Fibroblast of skin of right quadriceps (primary cell): ENCODE results near the gene GLYATL2.

Experiments used
- DNase-seq: peaks from one replicate; pipeline ENCODE4 v3.0.0-alpha.2; 2013

GLYATL2 gene

GRCh38 chr11:58796333-58796732 lies 48.2 kb downstream of the GLYATL2 start:
- no peak for DNase-seq

GRCh38 chr11:58788355-58789023 lies 56.0 kb downstream of the GLYATL2 start:
- peak; percentile 18 for DNase-seq

- peak; percentile 3 for DNase-seq
These were observed 56.6 kb downstream of the GLYATL2 start for GRCh38 chr11:58787903-58788302.

GRCh38 chr11:58786693-58787092 lies 57.8 kb downstream of the GLYATL2 start:
- no peak for DNase-seq

DNA sequence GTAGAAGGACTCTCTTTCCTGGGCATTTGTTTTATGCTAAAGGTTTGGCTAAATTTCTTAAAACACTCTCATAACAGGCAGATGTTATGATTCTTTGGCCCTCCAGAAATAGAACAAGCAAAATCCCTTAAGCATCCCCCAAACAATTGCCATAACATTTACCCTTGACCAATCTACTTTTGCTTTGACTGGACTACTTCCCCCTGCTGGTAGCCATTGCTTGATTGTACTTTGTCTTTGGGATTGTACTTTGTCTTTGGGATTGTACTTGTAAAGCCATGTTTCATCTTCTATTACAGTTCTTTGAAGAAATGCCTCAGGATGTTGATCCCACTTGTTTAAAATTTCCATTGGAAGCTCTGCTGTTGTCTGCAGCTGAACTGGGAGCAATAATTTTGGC lies 59.5 kb downstream of the GLYATL2 start:
- DNase-seq: no peak
